Neural progenitor cell (in vitro differentiated cells): ENCODE measurements around the gene RPAP3. TPM values are rescaled to one million over a fixed set of nuclear protein-coding genes. Genes with fewer than 3 reads are reported as not detected.
"Not testable (repeated sequence)": the region's sequence is repeated elsewhere in the genome, so short reads cannot be mapped to it uniquely, and the experiment has no call there.

ENCODE experiments used
- DNase-seq: peaks from one replicate; pipeline ENCODE4 v3.0.0-alpha.2; 2016; ENCODE audit warnings: low spot score
- H2AFZ ChIP-seq: fragments of 200-600 bp; sonication (generic); replicated peaks from 2 replicates; pipeline ENCODE4 v1.6.1; 2016; ENCODE audit warnings: antibody characterized with exemption
- H3F3A ChIP-seq: fragments of 200-600 bp; sonication (generic); 2 replicates; pipeline ENCODE4 v1.6.1; 2016; ENCODE audit warnings: antibody characterized with exemption, low read depth
- H3K27ac ChIP-seq: fragments of 200-600 bp; sonication (generic); 2 replicates; pipeline ENCODE4 v1.5.1; 2016; ENCODE audit warnings: mild to moderate bottlenecking
- H3K27me3 ChIP-seq: fragments of 200-600 bp; sonication (generic); 2 replicates; pipeline ENCODE4 v1.6.1; 2016; ENCODE audit warnings: mild to moderate bottlenecking, moderate library complexity
- H3K36me3 ChIP-seq: fragments of 200-600 bp; sonication (generic); 2 replicates; pipeline ENCODE4 v1.5.1; 2016
- H3K4me1 ChIP-seq: fragments of 200-600 bp; sonication (generic); 2 replicates; pipeline ENCODE4 v1.6.1; 2016; ENCODE audit warnings: mixed run types
- H3K4me2 ChIP-seq: fragments of 200-600 bp; sonication (generic); 2 replicates; pipeline ENCODE4 v1.6.1; 2016
- H3K4me3 ChIP-seq: fragments of 200-600 bp; sonication (generic); 2 replicates; pipeline ENCODE4 v1.5.1; 2016
- H3K79me2 ChIP-seq: fragments of 200-600 bp; sonication (generic); 2 replicates; pipeline ENCODE4 v1.6.1; 2016; ENCODE audit warnings: low read depth
- H3K9ac ChIP-seq: fragments of 200-600 bp; sonication (generic); 2 replicates; pipeline ENCODE4 v1.6.1; 2016
- H3K9me3 ChIP-seq: fragments of 200-600 bp; sonication (generic); 2 replicates; pipeline ENCODE4 v1.5.1; 2016; ENCODE audit warnings: low read depth
- H4K20me1 ChIP-seq: fragments of 200-600 bp; sonication (generic); 2 replicates; pipeline ENCODE4 v1.6.1; 2016; ENCODE audit warnings: low read depth
- H3K27ac Mint-ChIP-seq: 3 replicates; pipeline ENCODE4 v1.8.0; 2021; ENCODE audit warnings: mixed read lengths
- H3K27me3 Mint-ChIP-seq: 2 replicates; pipeline ENCODE4 v1.8.0; 2022; ENCODE audit warnings: low read depth, mild to moderate bottlenecking, inconsistent platforms, moderate library complexity, mixed read lengths; ENCODE audit not compliant: insufficient read depth
- H3K36me3 Mint-ChIP-seq: 3 replicates; pipeline ENCODE4 v1.8.0; 2021; ENCODE audit warnings: mixed read lengths
- H3K4me1 Mint-ChIP-seq: 3 replicates; pipeline ENCODE4 v1.8.0; 2021; ENCODE audit warnings: mixed read lengths
- H3K4me3 Mint-ChIP-seq: 3 replicates; pipeline ENCODE4 v1.8.0; 2021; ENCODE audit warnings: mild to moderate bottlenecking, moderate library complexity, mixed read lengths
- H3K9me3 Mint-ChIP-seq: 3 replicates; pipeline ENCODE4 v1.8.0; 2020; ENCODE audit warnings: mixed read lengths
- EZH2 ChIP-seq: fragments of 200-600 bp; sonication (generic); IDR thresholded peaks from 2 replicates; pipeline ENCODE4 v1.6.1; 2017; ENCODE audit warnings: antibody characterized with exemption, mild to moderate bottlenecking, moderate library complexity
- EZH2phosphoT487 ChIP-seq: fragments of 200-600 bp; sonication (generic); IDR thresholded peaks from 2 replicates; pipeline ENCODE4 v1.6.1; 2017; ENCODE audit warnings: antibody characterized with exemption
- total RNA-seq: library from RNA; depleted of rRNA; stranded (reverse); fragments of >200 nt; gene quantifications from 2 replicates; pipeline ENCODE4 v1.2.3, GENCODE V29; 2015; ENCODE audit warnings: low replicate concordance
- TF ChIP-seq, protein P1 (sequence below): fragments of 200-600 bp; sonication (generic); IDR thresholded peaks from 2 replicates; pipeline ENCODE4 v1.5.1; 2017; ENCODE audit warnings: antibody characterized with exemption, mild to moderate bottlenecking

Gene RPAP3
- total RNA-seq, 1 donor from 2014 or later, result 61.9 TPM

DNA sequence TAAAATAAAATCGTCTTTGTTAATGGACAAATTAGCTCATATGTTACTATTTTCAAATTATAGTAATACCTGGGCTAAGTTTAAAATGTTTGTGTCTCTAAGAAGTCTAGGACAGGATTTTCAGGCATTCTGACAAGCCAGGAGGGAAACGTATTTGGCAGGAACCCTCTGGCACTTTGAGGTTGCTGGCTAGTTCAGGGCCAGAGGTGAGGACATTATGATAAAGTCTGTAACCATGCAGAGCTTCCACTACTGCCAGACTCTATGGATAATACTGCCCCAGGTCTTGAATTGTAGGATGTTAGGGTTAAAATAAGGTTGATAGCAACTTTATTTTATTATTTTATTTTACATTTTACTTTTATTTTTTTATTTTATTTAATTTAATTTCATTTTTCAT, 56.4 kb downstream of the RPAP3 start:
- Histone ChIP-seq H4K20me1 (no peaks in the 10 kb centered on the region), H3F3A (peaks cover 11% of the 10 kb centered on the region), H3K27me3 (no peaks in the 10 kb centered on the region), H3K9ac (no peak overlapping the region), H2AFZ (no peak overlapping the region), H3K4me2 (no peak overlapping the region), H3K4me1 (peaks cover 10% of the 10 kb centered on the region), H3K27ac (no peak overlapping the region), H3K79me2 (no peaks in the 10 kb centered on the region), H3K9me3 (no peaks in the 10 kb centered on the region), H3K36me3 (peaks cover 3% of the 10 kb centered on the region), H3K4me3 (no peak overlapping the region)
- no peak overlapping the region for H3K4me3 Mint-ChIP-seq
- H3K36me3 Mint-ChIP-seq, result peaks cover 19% of the 10 kb centered on the region
- H3K4me1 Mint-ChIP-seq, result peaks cover 15% of the 10 kb centered on the region
- H3K27me3 Mint-ChIP-seq, result no peaks in the 10 kb centered on the region
- H3K27ac Mint-ChIP-seq, result no peak overlapping the region
- DNase-seq, result no peak
- H3K9me3 Mint-ChIP-seq, result peaks cover 4% of the 10 kb centered on the region
- TF ChIP-seq EZH2phosphoT487, result no peak
- TF ChIP-seq EZH2, result no peak
- TF ChIP-seq, protein P1, sequence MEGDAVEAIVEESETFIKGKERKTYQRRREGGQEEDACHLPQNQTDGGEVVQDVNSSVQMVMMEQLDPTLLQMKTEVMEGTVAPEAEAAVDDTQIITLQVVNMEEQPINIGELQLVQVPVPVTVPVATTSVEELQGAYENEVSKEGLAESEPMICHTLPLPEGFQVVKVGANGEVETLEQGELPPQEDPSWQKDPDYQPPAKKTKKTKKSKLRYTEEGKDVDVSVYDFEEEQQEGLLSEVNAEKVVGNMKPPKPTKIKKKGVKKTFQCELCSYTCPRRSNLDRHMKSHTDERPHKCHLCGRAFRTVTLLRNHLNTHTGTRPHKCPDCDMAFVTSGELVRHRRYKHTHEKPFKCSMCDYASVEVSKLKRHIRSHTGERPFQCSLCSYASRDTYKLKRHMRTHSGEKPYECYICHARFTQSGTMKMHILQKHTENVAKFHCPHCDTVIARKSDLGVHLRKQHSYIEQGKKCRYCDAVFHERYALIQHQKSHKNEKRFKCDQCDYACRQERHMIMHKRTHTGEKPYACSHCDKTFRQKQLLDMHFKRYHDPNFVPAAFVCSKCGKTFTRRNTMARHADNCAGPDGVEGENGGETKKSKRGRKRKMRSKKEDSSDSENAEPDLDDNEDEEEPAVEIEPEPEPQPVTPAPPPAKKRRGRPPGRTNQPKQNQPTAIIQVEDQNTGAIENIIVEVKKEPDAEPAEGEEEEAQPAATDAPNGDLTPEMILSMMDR, result no peak

DNA sequence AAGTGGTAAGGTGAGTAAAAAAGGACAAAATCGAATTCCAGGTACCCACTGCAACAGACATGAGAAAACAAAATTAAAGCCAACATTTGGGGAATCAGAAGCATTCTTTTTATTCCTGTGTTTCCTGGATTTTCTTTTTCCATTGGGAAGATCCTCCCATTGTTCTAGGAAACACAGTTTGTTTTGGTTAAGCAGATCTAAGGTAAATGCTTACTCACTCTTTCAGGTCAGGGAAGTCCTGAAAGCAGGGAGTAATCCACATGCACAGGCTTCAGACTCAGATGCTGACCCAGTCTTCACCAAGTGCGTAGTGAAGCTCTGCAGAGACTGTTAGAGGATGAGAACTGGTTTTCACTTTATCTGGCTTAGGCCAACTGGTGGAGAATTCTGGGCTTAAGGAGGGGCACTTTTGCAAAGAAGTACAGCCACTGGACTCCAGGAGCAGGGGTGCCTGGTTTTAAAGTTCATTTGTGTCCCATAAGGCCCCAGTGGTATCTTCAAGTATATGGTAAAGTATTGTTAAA, 57.7 kb downstream of the RPAP3 start:
- Histone ChIP-seq H3K4me2 (no peak overlapping the region), H3K27me3 (no peaks in the 10 kb centered on the region), H2AFZ (no peak overlapping the region), H3K9me3 (no peaks in the 10 kb centered on the region), H3K27ac (peak overlapping the region; percentile 38), H3K36me3 (peaks cover 5% of the 10 kb centered on the region), H3K9ac (no peak overlapping the region), H3K4me1 (peaks cover 10% of the 10 kb centered on the region), H4K20me1 (no peaks in the 10 kb centered on the region), H3K79me2 (no peaks in the 10 kb centered on the region), H3F3A (peaks cover 4% of the 10 kb centered on the region), H3K4me3 (no peak overlapping the region)
- H3K36me3 Mint-ChIP-seq, result peaks cover 21% of the 10 kb centered on the region
- H3K4me1 Mint-ChIP-seq, result peaks cover 15% of the 10 kb centered on the region
- no peak overlapping the region for H3K4me3 Mint-ChIP-seq
- TF ChIP-seq, protein P1, result no peak
- TF ChIP-seq EZH2, result no peak
- no peaks in the 10 kb centered on the region for H3K27me3 Mint-ChIP-seq
- no peak for DNase-seq
- H3K27ac Mint-ChIP-seq, result no peak overlapping the region
- peaks cover 10% of the 10 kb centered on the region for H3K9me3 Mint-ChIP-seq

DNA sequence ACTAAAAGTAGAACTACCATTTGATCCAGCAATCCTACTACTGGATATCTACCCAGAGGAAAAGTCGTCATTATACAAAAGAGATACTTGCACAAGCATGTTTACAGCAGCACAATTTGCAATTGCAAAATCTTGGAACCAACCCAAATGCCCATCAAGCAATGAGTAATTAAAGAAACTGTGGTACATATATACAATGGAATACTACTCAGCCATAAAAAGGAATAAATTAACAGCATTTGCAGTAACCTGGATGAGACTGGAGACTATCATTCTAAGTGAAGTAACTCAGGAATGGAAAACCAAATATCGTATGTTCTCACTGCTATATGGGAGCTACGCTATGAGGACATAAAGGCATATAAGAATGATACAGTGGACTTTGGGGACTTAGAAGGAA, 63.5 kb downstream of the RPAP3 start:
- not testable (repeated sequence) for H3K79me2 ChIP-seq, H3K4me1 Mint-ChIP-seq, H3F3A ChIP-seq, H3K27ac ChIP-seq, H4K20me1 ChIP-seq, H3K4me3 ChIP-seq, H3K36me3 ChIP-seq, H3K4me1 ChIP-seq, H3K27ac Mint-ChIP-seq, DNase-seq, H3K4me3 Mint-ChIP-seq, H3K4me2 ChIP-seq, H2AFZ ChIP-seq, H3K9ac ChIP-seq, H3K27me3 Mint-ChIP-seq, H3K9me3 ChIP-seq, H3K27me3 ChIP-seq
- Mint-ChIP-seq H3K9me3 (peaks cover 59% of the 10 kb centered on the region), H3K36me3 (peaks cover 52% of the 10 kb centered on the region)

DNA sequence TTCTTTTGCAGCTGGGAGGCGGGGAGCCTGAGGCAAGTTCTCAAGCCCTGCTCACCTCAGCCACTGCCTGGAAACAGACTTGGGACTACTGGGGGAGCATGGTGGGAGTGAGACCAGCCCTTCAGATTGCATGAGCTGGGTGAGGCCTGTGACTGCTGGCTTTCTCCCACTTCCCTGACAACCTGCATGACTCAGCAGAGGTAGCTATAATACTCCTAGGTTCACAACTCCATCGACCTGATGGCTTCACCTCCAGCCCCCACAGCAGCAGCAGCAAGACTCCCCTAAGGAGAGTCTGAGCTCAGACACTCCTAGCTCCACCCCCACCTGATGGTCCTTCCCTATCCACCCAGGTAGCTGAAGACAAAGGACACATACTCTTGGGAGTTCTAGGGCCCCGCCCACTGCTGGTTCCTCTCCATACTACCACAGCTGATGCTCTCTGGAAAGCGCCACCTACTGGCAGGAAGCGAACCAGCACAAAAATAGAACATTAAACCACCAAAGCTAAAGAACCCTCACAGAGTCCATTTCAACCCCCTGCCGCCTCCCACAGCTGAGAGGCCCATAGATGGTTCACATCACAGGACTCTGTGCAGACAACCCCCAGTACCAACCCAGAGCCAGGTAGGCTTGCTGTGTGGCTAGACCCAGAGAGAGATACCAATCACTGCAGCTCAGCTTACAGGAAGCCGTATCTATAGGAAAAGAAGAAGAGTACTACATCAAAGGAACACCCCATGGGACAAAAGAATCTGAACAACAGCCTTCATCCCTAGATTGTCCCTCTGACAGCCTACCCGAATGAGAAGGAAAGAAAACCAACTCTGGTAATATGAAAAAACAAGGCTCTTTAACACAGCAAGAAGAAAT, 68.7 kb downstream of the RPAP3 start:
- Histone ChIP-seq H3K4me3 (no peak overlapping the region), H3K79me2 (no peaks in the 10 kb centered on the region), H2AFZ (no peak overlapping the region), H3K9me3 (no peaks in the 10 kb centered on the region), H3K27ac (no peak overlapping the region), H3K4me2 (no peak overlapping the region), H3F3A (peaks cover 23% of the 10 kb centered on the region), H3K4me1 (no peaks in the 10 kb centered on the region), H3K27me3 (no peaks in the 10 kb centered on the region), H3K9ac (no peak overlapping the region), H3K36me3 (no peaks in the 10 kb centered on the region), H4K20me1 (no peaks in the 10 kb centered on the region)
- Mint-ChIP-seq H3K27me3 (no peaks in the 10 kb centered on the region), H3K4me1 (no peaks in the 10 kb centered on the region), H3K36me3 (peaks cover 40% of the 10 kb centered on the region), H3K4me3 (no peak overlapping the region), H3K27ac (no peak overlapping the region), H3K9me3 (peaks cover 60% of the 10 kb centered on the region)
- TF ChIP-seq, protein P1, result peak; percentile 57
- TF ChIP-seq EZH2phosphoT487, result no peak
- peak; percentile 33 for DNase-seq

DNA sequence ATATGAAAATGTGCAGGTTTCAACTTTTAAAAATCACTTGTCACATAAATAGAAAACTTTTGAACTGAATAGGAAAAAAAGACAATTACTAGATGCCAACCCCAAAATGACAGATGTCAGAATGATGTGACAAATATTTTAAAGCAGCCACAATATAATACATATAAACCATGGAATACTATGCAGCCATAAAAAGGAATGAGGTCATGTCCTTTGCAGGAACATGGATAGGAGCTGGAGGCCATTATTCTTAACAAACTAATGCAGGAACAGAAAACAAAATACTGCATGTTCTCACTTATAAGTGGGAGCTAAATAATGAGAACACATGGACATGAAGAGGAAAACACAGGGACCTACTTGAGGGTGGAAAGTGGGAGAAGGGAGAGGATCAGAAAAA, 70.1 kb downstream of the RPAP3 start:
- H3K36me3 ChIP-seq, H3K27me3 Mint-ChIP-seq, H3K9me3 ChIP-seq, H3K79me2 ChIP-seq, H3K4me3 Mint-ChIP-seq, H2AFZ ChIP-seq, H3K27ac Mint-ChIP-seq, H3K4me1 Mint-ChIP-seq, H3K4me2 ChIP-seq, H3K27me3 ChIP-seq, H3K4me3 ChIP-seq, H4K20me1 ChIP-seq, H3K9ac ChIP-seq, DNase-seq, H3K27ac ChIP-seq, H3K4me1 ChIP-seq: not testable (repeated sequence)
- Mint-ChIP-seq H3K9me3 (peaks cover 48% of the 10 kb centered on the region), H3K36me3 (peaks cover 38% of the 10 kb centered on the region)
- H3F3A ChIP-seq, result peaks cover 23% of the 10 kb centered on the region
